HAP-1 (cell line): ENCODE results near the gene SLAMF8.

Experiments
- DNase-seq, 2 experiments: peaks; one replicate each; pipeline ENCODE4 v3.0.0-alpha.2; 2016 to 2020; ENCODE audit warnings: low spot score in 2 of 2
- H3K27me3 ChIP-seq: fragments of 250-450 bp; sonication (Bioruptor Pico); 2 replicates; pipeline ENCODE4 v1.5.1; 2020; ENCODE audit warnings: low read depth, mild to moderate bottlenecking, moderate library complexity
- H3K36me3 ChIP-seq: fragments of 250-450 bp; sonication (Bioruptor Pico); replicated peaks from 2 replicates; pipeline ENCODE4 v1.5.1; 2020; ENCODE audit warnings: mild to moderate bottlenecking
- H3K4me1 ChIP-seq: fragments of 250-450 bp; sonication (Bioruptor Pico); 2 replicates; pipeline ENCODE4 v1.5.1; 2020; ENCODE audit warnings: mild to moderate bottlenecking
- H3K4me3 ChIP-seq: fragments of 250-450 bp; sonication (Bioruptor Pico); 2 replicates; pipeline ENCODE4 v1.5.1; 2020; ENCODE audit warnings: mild to moderate bottlenecking, moderate library complexity
- H3K9me3 ChIP-seq: fragments of 250-450 bp; sonication (Bioruptor Pico); 2 replicates; pipeline ENCODE4 v1.5.1; 2020; ENCODE audit warnings: mild to moderate bottlenecking, moderate library complexity
- in situ Hi-C: fragments of 300-500 bp; cut with MboI; formaldehyde crosslinking; loops from 3 replicates; pipeline ENCODE4 v1.14.3; 2020; ENCODE audit warnings: low sequenced_read_pairs, inconsistent platforms, mixed read lengths

Gene SLAMF8

GRCh38 chr1:159826441-159827101 is at the start of gene SLAMF8:
Gene SLAMF8, plus strand, starts transcription at chr1:159826873. Its CDS starts 26 bp downstream, at chr1:159826899.
- DNase-seq, result no peak
- Histone ChIP-seq H3K4me3 (no peak within 1 kb of the TSS), H3K4me1 (no peaks in the 10 kb centered on the region), H3K27me3 (peaks cover 3% of the 10 kb centered on the region; the same call in 1 of the 2 replicates), H3K36me3 (no peaks in the 10 kb centered on the region), H3K9me3 (no peaks in the 10 kb centered on the region)
- in situ Hi-C loops, result no loop called here

GRCh38 chr1:159778266-159778665 is 48.4 kb upstream of the SLAMF8 start:
- Histone ChIP-seq H3K9me3 (no peaks in the 10 kb centered on the region), H3K27me3 (no peaks in the 10 kb centered on the region), H3K4me3 (no peak overlapping the region), H3K4me1 (peaks cover 4% of the 10 kb centered on the region; the same call in 1 of the 2 replicates), H3K36me3 (no peaks in the 10 kb centered on the region)
- in situ Hi-C loops, result no loop called here
- no peak for DNase-seq

DNA sequence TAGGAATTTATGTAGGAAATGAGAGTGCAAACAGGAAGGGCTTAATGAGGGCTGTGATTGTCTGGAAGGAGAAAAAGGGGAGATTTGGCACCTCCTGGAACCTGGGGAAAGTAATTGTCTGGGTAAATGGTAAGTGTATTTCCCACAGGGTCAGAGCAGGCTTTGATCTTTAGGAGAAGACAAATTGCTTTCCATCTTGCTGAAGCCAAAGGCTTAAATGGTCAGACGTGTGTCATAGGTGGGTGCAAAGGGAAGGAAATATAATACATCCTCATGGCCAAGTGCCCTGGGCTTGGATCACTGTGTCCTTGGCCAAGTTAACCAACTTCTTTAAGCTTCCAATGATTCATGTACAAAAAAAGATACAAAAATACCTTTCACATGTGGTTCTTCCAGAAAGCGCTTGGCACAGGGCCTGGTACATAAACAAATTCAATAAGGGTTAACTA is 47.2 kb upstream of the SLAMF8 start:
- H3K36me3 ChIP-seq, result no peaks in the 10 kb centered on the region
- in situ Hi-C loops, result no loop called here
- peaks cover 4% of the 10 kb centered on the region; the same call in 1 of the 2 replicates for H3K4me1 ChIP-seq
- DNase-seq, result no peak
- H3K9me3 ChIP-seq, result no peaks in the 10 kb centered on the region
- no peaks in the 10 kb centered on the region for H3K27me3 ChIP-seq
- H3K4me3 ChIP-seq, result no peak overlapping the region

DNA sequence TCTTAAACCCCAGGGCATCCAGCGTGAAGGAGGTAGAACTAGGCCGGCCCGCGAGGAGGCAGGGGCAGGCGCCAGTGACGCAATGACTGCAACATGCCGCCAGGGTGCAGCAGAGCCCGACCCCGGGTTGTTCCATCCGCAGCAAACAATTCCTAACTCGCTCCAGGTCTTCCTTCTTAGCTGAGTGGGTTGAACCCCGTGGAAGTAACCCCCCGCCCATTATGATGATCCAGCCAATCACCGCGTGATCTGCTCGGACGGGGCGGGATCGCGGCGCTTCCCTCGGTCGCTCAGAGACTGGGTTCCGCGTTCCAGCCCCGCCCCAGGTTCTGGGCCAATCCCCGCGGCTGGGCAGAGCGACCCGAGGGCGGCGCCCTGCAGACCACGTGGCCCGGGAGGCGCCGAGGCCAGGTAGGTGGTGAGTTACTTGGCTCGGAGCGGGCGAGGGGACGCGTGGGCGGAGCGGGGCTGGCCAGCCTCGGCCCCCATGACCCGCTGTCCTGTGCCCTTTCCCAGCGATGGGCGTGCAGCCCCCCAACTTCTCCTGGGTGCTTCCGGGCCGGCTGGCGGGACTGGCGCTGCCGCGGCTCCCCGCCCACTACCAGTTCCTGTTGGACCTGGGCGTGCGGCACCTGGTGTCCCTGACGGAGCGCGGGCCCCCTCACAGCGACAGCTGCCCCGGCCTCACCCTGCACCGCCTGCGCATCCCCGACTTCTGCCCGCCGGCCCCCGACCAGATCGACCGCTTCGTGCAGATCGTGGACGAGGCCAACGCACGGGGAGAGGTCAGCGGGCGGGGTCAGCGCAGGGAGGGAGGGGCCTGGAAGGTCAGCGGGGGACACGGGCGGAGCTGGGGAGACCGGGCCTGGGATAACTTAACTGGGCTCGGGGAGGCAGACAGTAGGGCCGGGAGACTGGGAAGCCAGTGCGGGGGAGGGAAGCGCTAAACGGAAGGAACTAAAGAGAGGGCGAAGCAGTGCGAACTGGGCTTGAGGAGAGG is 45.8 kb upstream of the SLAMF8 start, which contains the start of gene DUSP23:
Gene DUSP23 (plus strand): TSS at position 380 of the 1,000 bp plus-strand sequence. CDS start 139 bp downstream, at position 519.
- Histone ChIP-seq H3K27me3 (no peaks in the 10 kb centered on the region), H3K9me3 (no peaks in the 10 kb centered on the region), H3K4me3 (peak within 1 kb of the TSS; percentile 37), H3K4me1 (peaks cover 4% of the 10 kb centered on the region; the same call in 1 of the 2 replicates), H3K36me3 (no peaks in the 10 kb centered on the region)
- in situ Hi-C loops, result loop anchor here (10.0 kb wide), 1 partner anchor 254 kb away; the partner anchor contains the start of gene PIGM
- DNase-seq, result peak; percentile 92 to 96

- H3K9me3 ChIP-seq, result no peaks in the 10 kb centered on the region
- H3K4me1 ChIP-seq, result peaks cover 5% of the 10 kb centered on the region; the same call in 1 of the 2 replicates
- no peak overlapping the region for H3K4me3 ChIP-seq
- no peaks in the 10 kb centered on the region for H3K27me3 ChIP-seq
- H3K36me3 ChIP-seq, result no peaks in the 10 kb centered on the region
- no peak for DNase-seq
- in situ Hi-C loops, result loop anchor here (10.0 kb wide), 1 partner anchor 253 kb away; the partner anchor contains the start of gene PIGM
These were observed 44.7 kb upstream of the SLAMF8 start for GRCh38 chr1:159781992-159782391.

- Histone ChIP-seq H3K4me1 (peaks cover 6% of the 10 kb centered on the region; the same call in 1 of the 2 replicates), H3K9me3 (no peaks in the 10 kb centered on the region), H3K36me3 (no peaks in the 10 kb centered on the region), H3K4me3 (no peak overlapping the region), H3K27me3 (no peaks in the 10 kb centered on the region)
- in situ Hi-C loops, result loop anchor here (10.0 kb wide), 1 partner anchor 251 kb away; the partner anchor contains the start of gene PIGM
- no peak for DNase-seq
These were observed 42.9 kb upstream of the SLAMF8 start for GRCh38 chr1:159783724-159784123.

DNA sequence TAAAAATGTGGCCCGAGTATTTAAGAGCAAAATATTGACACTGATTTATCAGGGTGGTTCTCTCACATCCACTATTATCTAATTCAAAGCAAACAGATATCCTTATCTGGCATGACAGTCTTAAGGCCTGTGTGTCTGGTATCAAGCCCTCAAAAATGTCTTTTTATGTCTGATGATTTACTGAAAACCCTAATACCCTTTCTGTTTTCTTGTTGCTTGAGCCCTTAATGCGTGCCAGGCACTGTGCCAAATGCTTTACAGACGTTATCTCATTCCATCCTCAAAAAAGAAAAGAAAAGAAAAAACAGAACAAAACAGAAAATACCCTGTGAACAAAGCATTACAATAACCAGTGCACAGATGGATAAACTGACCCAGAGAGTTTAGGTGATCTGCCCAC is 40.2 kb upstream of the SLAMF8 start:
- Histone ChIP-seq H3K36me3 (no peaks in the 10 kb centered on the region), H3K9me3 (no peaks in the 10 kb centered on the region), H3K27me3 (peaks cover 5% of the 10 kb centered on the region; the same call in 1 of the 2 replicates), H3K4me3 (no peak overlapping the region), H3K4me1 (peaks cover 3% of the 10 kb centered on the region; the same call in 1 of the 2 replicates)
- DNase-seq, result peak; percentile 38 to 50
- in situ Hi-C loops, result loop anchor here (10.0 kb wide), 1 partner anchor 248 kb away; the partner anchor contains the start of gene PIGM

DNA sequence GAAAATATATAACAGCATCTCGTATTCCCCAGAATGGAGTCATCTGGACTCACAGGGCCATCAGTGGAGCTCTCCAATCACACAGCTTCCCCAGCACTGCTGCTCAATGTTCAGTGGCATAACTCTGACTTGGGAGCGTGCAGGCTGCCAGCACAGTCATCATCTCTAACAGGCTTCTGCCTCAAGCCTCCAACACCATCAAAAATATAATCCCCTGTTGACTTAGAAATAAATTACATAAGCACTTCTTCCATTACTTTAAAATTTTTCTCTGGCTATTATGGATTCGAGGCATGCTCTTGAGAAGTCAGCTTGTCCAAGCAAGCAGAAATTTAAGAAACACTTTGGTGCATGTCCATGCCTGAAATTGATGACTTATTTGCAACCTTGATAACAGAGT is 39.7 kb upstream of the SLAMF8 start:
- H3K27me3 ChIP-seq, result peaks cover 7% of the 10 kb centered on the region
- in situ Hi-C loops, result loop anchor here (10.0 kb wide), 1 partner anchor 248 kb away; the partner anchor contains the start of gene PIGM
- H3K4me3 ChIP-seq, result no peak overlapping the region
- no peak for DNase-seq
- H3K9me3 ChIP-seq, result no peaks in the 10 kb centered on the region
- peaks cover 3% of the 10 kb centered on the region; the same call in 1 of the 2 replicates for H3K4me1 ChIP-seq
- no peaks in the 10 kb centered on the region for H3K36me3 ChIP-seq

GRCh38 chr1:159790237-159790917 is 36.3 kb upstream of the SLAMF8 start:
- Histone ChIP-seq H3K4me1 (peaks cover 3% of the 10 kb centered on the region; the same call in 1 of the 2 replicates), H3K4me3 (no peak overlapping the region), H3K9me3 (no peaks in the 10 kb centered on the region), H3K27me3 (peaks cover 13% of the 10 kb centered on the region), H3K36me3 (no peaks in the 10 kb centered on the region)
- peak; percentile 11 to 26 for DNase-seq
- in situ Hi-C loops, result no loop called here

DNA sequence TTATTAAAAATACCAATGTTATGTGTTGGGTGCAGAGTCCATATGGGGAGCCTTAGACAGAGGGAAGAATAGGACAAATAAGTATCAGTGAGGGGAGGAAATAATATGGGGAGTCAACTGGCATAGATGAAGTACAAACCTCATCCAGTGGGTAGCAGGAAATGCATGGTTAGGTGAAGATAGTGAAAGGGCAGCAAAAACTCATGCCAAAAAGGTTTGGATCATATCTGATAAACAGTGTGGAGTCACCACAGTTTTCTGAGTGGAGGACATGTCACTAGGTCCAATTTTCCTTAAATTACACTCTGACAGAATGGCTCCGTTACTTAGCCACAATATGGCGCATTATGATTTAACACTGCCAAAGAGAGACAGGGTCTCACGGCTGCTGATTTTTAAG is 35.6 kb upstream of the SLAMF8 start:
- H3K27me3 ChIP-seq, result peaks cover 14% of the 10 kb centered on the region
- H3K36me3 ChIP-seq, result no peaks in the 10 kb centered on the region
- H3K4me1 ChIP-seq, result peaks cover 3% of the 10 kb centered on the region; the same call in 1 of the 2 replicates
- no peaks in the 10 kb centered on the region for H3K9me3 ChIP-seq
- in situ Hi-C loops, result no loop called here
- DNase-seq, result no peak
- H3K4me3 ChIP-seq, result no peak overlapping the region

- in situ Hi-C loops, result no loop called here
- Histone ChIP-seq H3K4me3 (no peak overlapping the region), H3K4me1 (peaks cover 3% of the 10 kb centered on the region; the same call in 1 of the 2 replicates), H3K36me3 (no peaks in the 10 kb centered on the region), H3K9me3 (no peaks in the 10 kb centered on the region), H3K27me3 (peaks cover 19% of the 10 kb centered on the region)
- no peak for DNase-seq
These were observed 35.2 kb upstream of the SLAMF8 start for GRCh38 chr1:159791461-159791860.

DNA sequence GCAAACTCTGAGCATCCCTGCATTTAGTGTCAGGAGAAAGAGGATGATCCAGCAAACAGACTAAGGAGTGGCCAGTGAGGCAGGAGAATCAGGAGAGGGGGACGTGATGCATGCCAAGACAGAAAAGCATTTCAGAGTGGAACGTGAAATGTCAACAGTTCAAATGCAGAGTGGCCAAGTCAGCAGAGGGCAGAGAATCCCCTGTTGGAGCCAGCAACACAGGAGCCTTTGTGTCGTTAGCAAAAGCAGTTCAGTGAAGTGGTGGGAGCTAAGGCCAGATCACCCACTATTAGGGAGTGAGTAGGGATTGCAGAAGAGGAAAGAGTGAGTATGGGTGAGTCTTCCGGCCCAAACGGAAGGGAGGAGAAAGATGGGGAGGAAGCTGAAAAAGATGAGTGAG is 31.1 kb upstream of the SLAMF8 start:
- in situ Hi-C loops, result no loop called here

DNA sequence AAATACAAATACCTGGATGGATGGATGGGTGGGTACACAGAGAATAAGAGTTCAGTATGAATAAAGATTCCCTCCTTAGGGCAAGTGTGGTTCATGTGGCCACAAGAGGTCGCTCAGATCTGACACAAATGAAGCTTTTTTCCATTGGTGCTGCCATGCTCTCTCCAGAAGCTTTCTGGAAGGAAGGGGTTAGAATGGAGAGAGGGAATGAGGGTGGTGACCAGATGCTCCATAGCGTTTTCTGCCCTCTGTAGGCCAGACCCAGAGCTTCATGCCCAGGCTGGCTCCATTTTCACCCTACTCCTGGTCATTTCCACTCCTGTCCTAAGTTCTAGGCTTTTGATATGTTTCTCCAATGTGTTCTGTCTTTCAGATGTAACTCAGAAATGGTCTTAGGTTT is 27.8 kb upstream of the SLAMF8 start:
- no peaks in the 10 kb centered on the region for H3K36me3 ChIP-seq
- no peaks in the 10 kb centered on the region for H3K4me1 ChIP-seq
- in situ Hi-C loops, result no loop called here
- no peaks in the 10 kb centered on the region for H3K9me3 ChIP-seq
- peaks cover 24% of the 10 kb centered on the region for H3K27me3 ChIP-seq
- peak; percentile 68 for DNase-seq
- H3K4me3 ChIP-seq, result no peak overlapping the region

More for the DNA sequence above, 31.1 kb upstream of the SLAMF8 start:
- Histone ChIP-seq H3K27me3 (peaks cover 27% of the 10 kb centered on the region), H3K4me3 (no peak overlapping the region), H3K36me3 (no peaks in the 10 kb centered on the region), H3K4me1 (no peaks in the 10 kb centered on the region), H3K9me3 (no peaks in the 10 kb centered on the region)
- no peak for DNase-seq
